HG02678 (cell line): Measurements from ENCODE around the gene HOXC12.

Source experiments
- ATAC-seq: cut with Tn5 transposase; IDR thresholded peaks from one replicate; pipeline ENCODE4 v1.9.1; 2021; ENCODE audit warnings: mild to moderate bottlenecking, moderate library complexity; ENCODE audit not compliant: unreplicated experiment

HOXC12 gene

DNA sequence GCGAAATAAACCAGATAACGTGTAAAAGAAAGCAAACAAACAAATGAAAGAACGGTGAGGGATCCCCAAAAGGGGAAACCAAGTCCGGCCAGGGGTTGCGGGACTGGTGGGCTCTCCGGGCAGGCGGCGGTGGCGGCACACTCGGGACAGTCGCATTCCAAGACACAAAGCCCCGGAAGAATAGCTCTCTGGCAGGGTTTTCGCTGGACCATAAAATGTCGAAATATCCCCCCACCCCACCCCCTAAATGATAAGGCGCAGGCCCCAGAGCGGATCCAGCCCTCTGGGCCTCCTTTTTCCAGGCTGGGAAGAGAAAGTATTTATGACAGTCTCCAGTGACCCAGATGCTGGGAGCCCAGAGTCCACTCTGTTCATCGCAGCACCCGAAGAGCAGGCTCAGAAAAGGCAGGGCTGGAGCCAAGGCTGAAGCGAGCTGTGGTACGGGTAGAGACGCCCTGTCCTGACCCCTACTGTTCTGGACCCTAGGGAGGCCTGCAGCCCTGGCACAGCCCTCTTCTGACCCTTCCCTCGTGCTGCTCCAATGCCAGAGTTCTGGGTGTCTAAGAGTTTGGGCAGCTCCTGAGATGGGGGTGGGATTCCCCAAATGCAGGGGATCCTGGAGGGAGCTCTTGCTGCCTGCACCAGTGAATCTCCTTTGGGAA lies 52.0 kb downstream of the HOXC12 start:
- ATAC-seq = no peak

DNA sequence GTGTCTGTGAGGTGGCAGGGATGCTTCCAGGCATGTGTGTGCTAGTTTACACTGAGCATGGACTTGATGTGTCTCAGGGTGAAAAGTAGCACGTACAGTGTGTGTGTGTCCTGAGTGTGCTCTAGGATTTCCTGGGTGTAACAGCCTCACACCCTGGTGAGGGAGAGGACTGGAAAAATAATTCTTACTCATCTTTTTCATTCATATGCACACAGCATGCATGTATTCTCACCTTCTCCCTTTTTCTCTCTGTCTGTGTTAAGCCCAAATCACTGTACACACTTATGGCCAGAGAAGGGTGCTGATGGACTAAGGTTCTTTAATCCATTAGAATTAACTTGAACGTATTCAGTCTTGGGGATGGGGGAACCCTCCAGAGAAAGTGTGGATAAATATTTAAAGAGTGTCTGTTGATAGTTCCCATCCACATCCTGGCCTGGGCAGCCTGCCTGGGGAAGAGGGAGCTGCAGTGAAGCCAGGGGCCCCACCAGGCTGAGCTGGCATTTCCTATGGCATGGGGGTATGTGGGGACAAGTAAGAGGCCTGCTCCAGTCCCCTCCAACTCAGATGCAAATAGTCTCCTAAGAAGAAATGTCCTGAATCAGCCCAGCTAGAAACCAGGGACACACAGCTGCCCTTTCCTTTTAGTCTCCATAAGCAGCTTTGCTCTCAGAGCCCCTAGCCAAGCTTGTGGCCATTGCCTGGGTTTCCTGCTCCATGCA lies 53.0 kb downstream of the HOXC12 start:
- ATAC-seq = no peak

DNA sequence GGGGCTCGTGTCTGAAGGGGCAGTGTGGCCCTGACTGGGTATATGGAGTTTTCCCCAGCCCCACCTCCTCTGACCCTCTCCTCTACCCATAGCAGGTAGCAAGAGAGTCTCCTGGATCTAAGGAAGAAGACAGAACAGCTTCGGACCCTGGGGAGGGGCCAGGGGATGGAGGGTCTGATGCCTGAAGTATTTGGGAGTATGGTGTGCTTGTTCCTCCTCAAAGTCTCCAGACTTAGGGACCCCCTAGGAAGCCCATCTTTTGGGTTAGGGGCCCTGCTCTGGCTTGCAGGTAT lies 53.5 kb downstream of the HOXC12 start:
- ATAC-seq = no peak
